Lung (tissue), 12 donors: Measurements from ENCODE around the gene PPP4R3C. TPM values are rescaled to one million over a fixed set of nuclear protein-coding genes. Genes with fewer than 3 reads are reported as not detected.
A peak's percentile ranks its signal among the peaks of the same experiment; 100 is the strongest.
"Not testable (repeated sequence)": the region's sequence is repeated elsewhere in the genome, so short reads cannot be mapped to it uniquely, and the experiment has no call there.

Experiments used
- ATAC-seq: fragments of 200-7000 bp; cut with Tn5 transposase; one replicate; pipeline ENCODE4 v1.9.1; 2020; ENCODE audit warnings: moderate number of reproducible peaks; ENCODE audit not compliant: insufficient read depth, low FRiP score
- DNase-seq, 3 donors: peaks; one replicate each; pipeline ENCODE4 v3.0.0-alpha.2; 2013 to 2017
- H3K27ac ChIP-seq, 2 donors: one replicate each; pipeline ENCODE4 v1.5.1; 2013; ENCODE audit warnings: mild to moderate bottlenecking in 2 of 2, moderate library complexity in 2 of 2, control low read depth in 1 of 2, inconsistent platforms in 1 of 2, low read depth in 1 of 2, low read length in 1 of 2
- H3K27me3 ChIP-seq, 3 donors: one replicate each; pipeline ENCODE4 v1.5.1; 2013; ENCODE audit warnings: low read length in 2 of 3; ENCODE audit not compliant: control insufficient read depth in 3 of 3, insufficient read depth in 3 of 3
- H3K36me3 ChIP-seq, 4 donors: one replicate each; pipeline ENCODE4 v1.5.1; 2013; ENCODE audit warnings: low read length in 4 of 4, mild to moderate bottlenecking in 1 of 4, moderate library complexity in 1 of 4; ENCODE audit not compliant: control insufficient read depth in 4 of 4, insufficient read depth in 4 of 4
- H3K4me1 ChIP-seq, 5 donors: one replicate each; pipeline ENCODE4 v1.5.1; 2013; ENCODE audit warnings: low read length in 5 of 5, mild to moderate bottlenecking in 2 of 5, moderate library complexity in 1 of 5; ENCODE audit not compliant: control insufficient read depth in 5 of 5, insufficient read depth in 5 of 5
- H3K4me3 ChIP-seq: one replicate; pipeline ENCODE4 v1.5.1; 2013; ENCODE audit warnings: mild to moderate bottlenecking, control low read depth, moderate library complexity
- H3K9ac ChIP-seq, 2 donors: one replicate each; pipeline ENCODE4 v1.5.1; 2013; ENCODE audit warnings: low read length in 2 of 2, control low read depth in 1 of 2; ENCODE audit not compliant: insufficient read depth in 1 of 2
- H3K9me3 ChIP-seq, 4 donors: one replicate each; pipeline ENCODE4 v1.5.1; 2013; ENCODE audit warnings: low read length in 3 of 4, mild to moderate bottlenecking in 1 of 4, moderate library complexity in 1 of 4; ENCODE audit not compliant: control insufficient read depth in 4 of 4, insufficient read depth in 3 of 4
- CTCF ChIP-seq: IDR thresholded peaks from 2 replicates; pipeline ENCODE4 v1.5.1; 2012; ENCODE audit warnings: mild to moderate bottlenecking; ENCODE audit errors: control extremely low read depth, extremely low read depth
- WGBS, 2 donors: extraction: QIAGEN DNeasy Blood & Tissue Kit; methylation state at CpG; one replicate each; pipeline ENCODE4 v1.1.7; 2013; 5-methylcytosine and 5-hydroxymethylcytosine counted together
- polyA plus RNA-seq, 2 donors: library from polyadenylated mRNA; stranded (reverse); fragments of 200-250 nt; gene quantifications; one replicate each; pipeline ENCODE4 v1.2.1, GENCODE V29; 2013
- total RNA-seq, 2 donors: library from RNA; depleted of rRNA in 1 of 2; stranded (reverse); fragments of >200 nt in 1 of 2; gene quantifications; one replicate each; pipeline ENCODE4 v1.2.1, GENCODE V29; 2014 to 2021
- donor health status: control.
- donor health status: control.
- donor health status: Bipolar disorder and iron deficiency.
- donor health status: healthy.
- donor health status: DM: yes; HTN: yes; CAD: no.

Gene PPP4R3C
- total and polyA plus RNA-seq, 4 donors, result not detected

GRCh38 chrX:27444093-27444908, 18.8 kb downstream of the PPP4R3C start:
- TF ChIP-seq CTCF, result no peak
- Histone ChIP-seq H3K9ac (no peak overlapping the region), H3K4me3 (no peak overlapping the region), H3K27me3 (no peaks in the 10 kb centered on the region), H3K36me3 (no peaks in the 10 kb centered on the region), H3K4me1 (peaks cover 0 to 5% (median 0%) of the 10 kb centered on the region in 5 donors), H3K9me3 (peaks cover 0 to 4% (median 1%) of the 10 kb centered on the region in 4 donors), H3K27ac (no peak overlapping the region)
- WGBS, 2 donors, result 62 to 97% methylated on average over 3 of the region's 3 CpGs
- DNase-seq (no peak), ATAC-seq (no peak)

GRCh38 chrX:27442392-27442791, 20.7 kb downstream of the PPP4R3C start:
- 81 to 91% methylated on average over 5 to 7 of the region's 7 CpGs for WGBS, 2 donors
- H3K27ac ChIP-seq, H3K4me3 ChIP-seq, H3K4me1 ChIP-seq, H3K9ac ChIP-seq, DNase-seq, H3K27me3 ChIP-seq, H3K36me3 ChIP-seq, H3K9me3 ChIP-seq, ATAC-seq: not testable (repeated sequence)

GRCh38 chrX:27439771-27440170, 23.4 kb downstream of the PPP4R3C start:
- Histone ChIP-seq H3K27ac (no peak overlapping the region), H3K4me1 (peaks cover 0 to 5% (median 0%) of the 10 kb centered on the region in 5 donors), H3K9me3 (peaks cover 0 to 4% (median 1%) of the 10 kb centered on the region in 4 donors), H3K36me3 (no peaks in the 10 kb centered on the region), H3K27me3 (no peaks in the 10 kb centered on the region), H3K4me3 (no peak overlapping the region), H3K9ac (no peak overlapping the region)
- ATAC-seq (no peak), DNase-seq (peak in 1 of 3 donors; percentile 57)
- 49 to 62% methylated on average over 2 of the region's 2 CpGs for whole genome bisulfite sequencing, 2 donors
- TF ChIP-seq CTCF, result no peak

GRCh38 chrX:27438937-27439336, 24.2 kb downstream of the PPP4R3C start:
- DNase-seq (no peak), ATAC-seq (no peak)
- 58 to 61% methylated on average over 3 of the region's 3 CpGs for WGBS, 2 donors
- no peak for TF ChIP-seq CTCF
- Histone ChIP-seq H3K9ac (no peak overlapping the region), H3K4me1 (peaks cover 0 to 5% (median 0%) of the 10 kb centered on the region in 5 donors), H3K4me3 (no peak overlapping the region), H3K27ac (no peak overlapping the region), H3K9me3 (peaks cover 0 to 3% (median 0%) of the 10 kb centered on the region in 4 donors), H3K27me3 (no peaks in the 10 kb centered on the region), H3K36me3 (no peaks in the 10 kb centered on the region)
